ENCODE results near the gene SLC6A6.

The SLC6A6 gene

DNA sequence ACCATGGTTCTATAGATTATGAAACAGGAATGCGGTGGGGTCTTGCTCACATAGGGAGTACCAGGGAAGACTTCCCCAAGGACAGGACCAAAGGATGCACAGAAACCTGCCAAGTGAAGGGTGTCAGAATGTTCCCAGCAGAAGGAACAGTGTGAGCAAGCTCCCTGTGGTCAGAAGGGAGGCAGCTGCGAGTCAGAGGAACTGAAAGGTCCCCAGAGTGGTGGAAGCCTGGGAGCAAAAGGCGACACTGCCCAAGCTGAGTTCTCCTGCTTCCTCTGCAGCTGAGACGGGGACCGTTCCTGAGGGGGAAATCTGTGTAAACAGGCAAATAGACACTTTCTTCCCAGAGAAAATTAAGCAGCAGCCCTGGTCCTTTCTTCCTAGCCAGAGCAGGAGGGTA lies 14.2 kb upstream of the SLC6A6 start:
- Histone ChIP-seq H3K4me2 (ENCODE audit: low read length) (no peak overlapping the region), H4K8ac (ENCODE audit: low read depth, low read length) (no peak overlapping the region), H3K4ac (ENCODE audit: low read depth, low read length) (no peak overlapping the region)

DNA sequence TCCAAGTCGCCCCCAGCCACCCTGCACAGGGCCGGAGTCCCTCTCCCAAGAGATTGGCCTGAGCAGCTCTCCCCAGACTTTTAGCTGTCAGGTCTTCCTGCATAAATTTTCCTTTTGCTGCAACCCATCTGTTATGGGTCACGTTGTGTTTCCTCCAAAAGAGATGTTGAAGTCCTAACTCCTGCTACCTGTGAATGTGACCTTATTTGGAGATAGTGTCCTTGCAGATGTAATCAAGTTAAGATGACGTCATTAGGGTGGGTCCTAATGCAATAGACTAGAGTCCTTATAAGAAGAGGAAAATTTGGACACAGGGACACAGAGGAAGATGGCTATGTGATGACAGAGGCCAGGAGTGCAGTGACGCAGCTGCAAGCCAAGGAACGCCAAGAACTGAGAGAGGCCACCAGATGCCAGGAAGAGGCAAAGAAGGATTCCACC lies 13.2 kb upstream of the SLC6A6 start:
- Histone ChIP-seq H3K79me2 (ENCODE audit: control insufficient read depth, insufficient read depth, low read length, poor library complexity) (no peaks in the 10 kb centered on the region), H2BK120ac (ENCODE audit: insufficient read depth, low read length, poor library complexity) (no peak overlapping the region), H4K91ac (ENCODE audit: low read depth, low read length) (peak overlapping the region; percentile 21), H2BK5ac (ENCODE audit: low read depth, low read length, poor library complexity) (no peak overlapping the region), H4K12ac (ENCODE audit: low read depth, low read length) (no peak overlapping the region), H3K14ac (ENCODE audit: low read length) (no peak overlapping the region), H3K79me1 (ENCODE audit: low read length) (peaks cover 20% of the 10 kb centered on the region), H3K9me3 (ENCODE audit: insufficient read depth, low read depth, low read length) (peaks cover 2% of the 10 kb centered on the region), H3K4me1 (ENCODE audit: control insufficient read depth in 1 of 2, insufficient read depth in 2 of 2, low read length in 2 of 2) (peaks cover 21 to 23% of the 10 kb centered on the region in 2 experiments), H3K4ac (ENCODE audit: low read depth, low read length) (no peak overlapping the region), H2AFZ (ENCODE audit: insufficient read depth, low read length, poor library complexity) (no peak overlapping the region), H2BK12ac (ENCODE audit: low read length) (no peak overlapping the region), H4K8ac (ENCODE audit: low read depth, low read length) (no peak overlapping the region), H2AK5ac (ENCODE audit: low read length) (no peak overlapping the region), H3K36me3 (ENCODE audit: control insufficient read depth in 1 of 2, insufficient read depth in 2 of 2, low read length in 2 of 2) (no peaks in the 10 kb centered on the region), H3K4me3 (ENCODE audit: low read depth, low read length) (no peak overlapping the region), H3K9ac (ENCODE audit: low read length) (no peak overlapping the region), H3K27ac (ENCODE audit: low read depth, low read length) (no peak overlapping the region), H3K4me2 (ENCODE audit: low read length) (no peak overlapping the region), H3K23ac (ENCODE audit: low read length) (no peak overlapping the region), H3K27me3 (ENCODE audit: insufficient read depth, low read length) (no peaks in the 10 kb centered on the region), H3K18ac (ENCODE audit: low read length) (no peak overlapping the region)
- DNase-seq = peak in 1 of 2 donors; percentile 18
- no CpG with 5 or more reads among the region's 6 CpGs for WGBS (ENCODE audit: extremely low coverage, insufficient coverage, insufficient read length)

More for the DNA sequence above, 14.2 kb upstream of the SLC6A6 start:
- Histone ChIP-seq H3K27ac (ENCODE audit: low read depth, low read length) (no peak overlapping the region), H3K9me3 (ENCODE audit: insufficient read depth, low read depth, low read length) (peaks cover 2% of the 10 kb centered on the region), H4K12ac (ENCODE audit: low read depth, low read length) (no peak overlapping the region), H3K4me3 (ENCODE audit: low read depth, low read length) (no peak overlapping the region), H3K79me1 (ENCODE audit: low read length) (peaks cover 14% of the 10 kb centered on the region), H4K91ac (ENCODE audit: low read depth, low read length) (peak overlapping the region; percentile 12), H3K9ac (ENCODE audit: low read length) (no peak overlapping the region), H3K14ac (ENCODE audit: low read length) (no peak overlapping the region), H2BK5ac (ENCODE audit: low read depth, low read length, poor library complexity) (no peak overlapping the region), H2BK12ac (ENCODE audit: low read length) (no peak overlapping the region), H2AK5ac (ENCODE audit: low read length) (peak overlapping the region; percentile 73), H3K79me2 (ENCODE audit: control insufficient read depth, insufficient read depth, low read length, poor library complexity) (no peaks in the 10 kb centered on the region), H3K4me1 (ENCODE audit: control insufficient read depth in 1 of 2, insufficient read depth in 2 of 2, low read length in 2 of 2) (peaks cover 11 to 17% of the 10 kb centered on the region in 2 experiments), H3K18ac (ENCODE audit: low read length) (no peak overlapping the region), H3K36me3 (ENCODE audit: control insufficient read depth in 1 of 2, insufficient read depth in 2 of 2, low read length in 2 of 2) (no peaks in the 10 kb centered on the region), H2AFZ (ENCODE audit: insufficient read depth, low read length, poor library complexity) (no peak overlapping the region), H3K27me3 (ENCODE audit: insufficient read depth, low read length) (no peaks in the 10 kb centered on the region), H2BK120ac (ENCODE audit: insufficient read depth, low read length, poor library complexity) (peak overlapping the region; percentile 20), H3K23ac (ENCODE audit: low read length) (no peak overlapping the region)
- no CpG with 5 or more reads among the region's 5 CpGs for WGBS (ENCODE audit: extremely low coverage, insufficient coverage, insufficient read length)
- no peak for DNase-seq

DNA sequence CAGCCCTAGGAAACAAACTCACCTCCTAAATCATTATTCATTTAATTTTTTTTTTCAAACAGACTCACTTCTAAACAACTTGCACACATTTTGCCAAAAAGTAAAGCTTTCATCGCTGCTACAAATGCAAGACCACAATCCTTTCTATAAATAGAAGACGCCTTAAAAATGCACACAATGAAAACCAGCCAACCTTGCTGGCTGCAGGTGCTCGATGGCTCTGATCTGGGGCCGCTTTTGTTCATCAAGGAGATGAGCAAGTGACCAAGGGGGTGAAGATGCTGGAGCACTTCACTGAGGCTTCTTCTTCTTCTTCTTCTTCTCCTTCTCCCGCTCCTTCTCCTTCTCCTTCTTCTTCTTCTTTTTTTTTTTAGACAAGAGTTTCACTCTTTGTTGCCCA lies 12.7 kb upstream of the SLC6A6 start:
- H3K4ac ChIP-seq (ENCODE audit: low read depth, low read length) = no peak overlapping the region
- no peak overlapping the region for H4K91ac ChIP-seq (ENCODE audit: low read depth, low read length)
- H3K4me3 ChIP-seq (ENCODE audit: low read depth, low read length) = no peak overlapping the region
- no peak overlapping the region for H3K18ac ChIP-seq (ENCODE audit: low read length)
- H3K4me2 ChIP-seq (ENCODE audit: low read length) = no peak overlapping the region
- H3K9ac ChIP-seq (ENCODE audit: low read length) = no peak overlapping the region
- H3K79me2 ChIP-seq (ENCODE audit: control insufficient read depth, insufficient read depth, low read length, poor library complexity) = no peaks in the 10 kb centered on the region
- no peaks in the 10 kb centered on the region for H3K27me3 ChIP-seq (ENCODE audit: insufficient read depth, low read length)
- H3K27ac ChIP-seq (ENCODE audit: low read depth, low read length) = no peak overlapping the region
- WGBS (ENCODE audit: extremely low coverage, insufficient coverage, insufficient read length) = no CpG with 5 or more reads among the region's 5 CpGs
- no peak overlapping the region for H2AK5ac ChIP-seq (ENCODE audit: low read length)
- H2BK5ac ChIP-seq (ENCODE audit: low read depth, low read length, poor library complexity) = no peak overlapping the region
- H3K23ac ChIP-seq (ENCODE audit: low read length) = no peak overlapping the region
- H2BK12ac ChIP-seq (ENCODE audit: low read length) = no peak overlapping the region
- H3K14ac ChIP-seq (ENCODE audit: low read length) = no peak overlapping the region
- no peak overlapping the region for H4K8ac ChIP-seq (ENCODE audit: low read depth, low read length)
- no peaks in the 10 kb centered on the region for H3K36me3 ChIP-seq (ENCODE audit: control insufficient read depth in 1 of 2, insufficient read depth in 2 of 2, low read length in 2 of 2)
- no peak for DNase-seq
- peaks cover 25% of the 10 kb centered on the region for H3K79me1 ChIP-seq (ENCODE audit: low read length)
- peaks cover 2% of the 10 kb centered on the region for H3K9me3 ChIP-seq (ENCODE audit: insufficient read depth, low read depth, low read length)
- peaks cover 24 to 25% of the 10 kb centered on the region in 2 experiments for H3K4me1 ChIP-seq (ENCODE audit: control insufficient read depth in 1 of 2, insufficient read depth in 2 of 2, low read length in 2 of 2)
- no peak overlapping the region for H2BK120ac ChIP-seq (ENCODE audit: insufficient read depth, low read length, poor library complexity)
- no peak overlapping the region for H4K12ac ChIP-seq (ENCODE audit: low read depth, low read length)
- H2AFZ ChIP-seq (ENCODE audit: insufficient read depth, low read length, poor library complexity) = no peak overlapping the region

DNA sequence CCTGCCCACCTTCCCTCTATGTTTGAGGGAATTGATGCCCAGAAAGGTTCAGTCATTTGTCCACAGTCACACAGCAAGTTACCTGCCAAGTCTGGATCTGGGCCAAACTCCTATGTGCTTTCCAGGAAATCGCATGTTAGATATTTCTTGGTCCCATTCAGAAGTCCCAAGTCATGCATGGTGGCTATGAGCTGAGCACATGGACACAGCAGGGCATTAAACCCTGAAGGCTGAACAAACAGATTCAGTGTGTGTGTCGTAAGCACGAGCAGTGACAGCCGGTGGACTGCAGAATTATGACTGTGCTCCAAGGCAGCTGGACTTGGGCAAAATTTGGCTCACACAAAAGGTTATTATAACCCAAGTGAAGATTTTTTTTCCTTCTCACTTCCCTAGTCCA lies 11.4 kb upstream of the SLC6A6 start:
- Histone ChIP-seq H2BK5ac (ENCODE audit: low read depth, low read length, poor library complexity) (no peak overlapping the region), H3K9ac (ENCODE audit: low read length) (no peak overlapping the region), H3K14ac (ENCODE audit: low read length) (peak overlapping the region; percentile 35), H3K4me1 (ENCODE audit: control insufficient read depth in 1 of 2, insufficient read depth in 2 of 2, low read length in 2 of 2) (peaks cover 24 to 25% of the 10 kb centered on the region in 2 experiments), H2AFZ (ENCODE audit: insufficient read depth, low read length, poor library complexity) (no peak overlapping the region), H3K18ac (ENCODE audit: low read length) (no peak overlapping the region), H4K8ac (ENCODE audit: low read depth, low read length) (no peak overlapping the region), H3K4me3 (ENCODE audit: low read depth, low read length) (no peak overlapping the region), H3K79me2 (ENCODE audit: control insufficient read depth, insufficient read depth, low read length, poor library complexity) (no peaks in the 10 kb centered on the region), H3K79me1 (ENCODE audit: low read length) (peaks cover 27% of the 10 kb centered on the region), H3K36me3 (ENCODE audit: control insufficient read depth in 1 of 2, insufficient read depth in 2 of 2, low read length in 2 of 2) (no peaks in the 10 kb centered on the region), H3K27me3 (ENCODE audit: insufficient read depth, low read length) (no peaks in the 10 kb centered on the region), H3K4me2 (ENCODE audit: low read length) (no peak overlapping the region), H2BK120ac (ENCODE audit: insufficient read depth, low read length, poor library complexity) (no peak overlapping the region), H3K9me3 (ENCODE audit: insufficient read depth, low read depth, low read length) (no peaks in the 10 kb centered on the region), H3K27ac (ENCODE audit: low read depth, low read length) (peak overlapping the region; percentile 39), H2BK12ac (ENCODE audit: low read length) (peak overlapping the region; percentile 78), H3K23ac (ENCODE audit: low read length) (no peak overlapping the region), H4K91ac (ENCODE audit: low read depth, low read length) (peak overlapping the region; percentile 48), H2AK5ac (ENCODE audit: low read length) (no peak overlapping the region), H3K4ac (ENCODE audit: low read depth, low read length) (no peak overlapping the region), H4K12ac (ENCODE audit: low read depth, low read length) (no peak overlapping the region)
- DNase-seq = peak; percentile 39 to 54
- no CpG with 5 or more reads among the region's 4 CpGs for WGBS (ENCODE audit: extremely low coverage, insufficient coverage, insufficient read length)
